C4-2B (cell line): ENCODE measurements around the gene RTN4R.
"Not testable (repeated sequence)": the region's sequence is repeated elsewhere in the genome, so short reads cannot be mapped to it uniquely, and the experiment has no call there.

Source experiments
- CTCF ChIP-seq: fragments of 450-650 bp; conservative IDR thresholded peaks from 2 replicates; pipeline ENCODE4 v1.5.1; 2017; ENCODE audit warnings: mild to moderate bottlenecking
- ZFX ChIP-seq: fragments of 450-650 bp; IDR thresholded peaks from 2 replicates; pipeline ENCODE4 v1.6.1; 2017

DNA sequence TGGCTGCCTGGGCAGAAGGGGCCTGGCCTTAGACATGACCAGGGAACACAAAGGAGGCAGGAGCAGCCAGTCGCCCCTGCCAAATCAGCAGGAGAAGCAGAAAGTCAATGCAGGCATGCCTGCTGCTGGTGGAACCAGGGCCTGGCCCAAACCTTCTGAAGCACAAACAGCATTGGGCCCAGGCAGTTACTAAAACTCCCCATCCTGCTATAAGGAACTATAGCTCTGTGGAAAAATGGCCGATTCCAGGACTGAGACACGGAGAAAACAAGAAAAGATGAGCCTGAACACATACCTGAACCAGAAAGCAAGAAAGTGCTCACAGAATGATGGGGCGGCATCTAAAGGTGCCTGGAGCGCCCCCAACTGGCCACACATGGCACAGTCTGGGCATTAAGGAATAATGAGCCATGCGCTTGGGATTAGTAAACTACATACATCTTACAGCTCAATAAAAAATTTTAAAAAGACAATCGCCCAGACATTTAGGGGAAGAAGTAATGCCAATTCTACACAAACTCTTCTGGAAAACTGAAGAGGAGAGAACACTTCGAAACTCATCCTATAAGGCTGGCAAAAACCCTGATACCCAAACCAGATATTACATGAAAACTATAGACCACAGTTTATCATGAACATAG lies 49.4 kb upstream of the RTN4R start:
- TF ChIP-seq CTCF = peak; percentile 91
- not testable (repeated sequence) for TF ChIP-seq ZFX
